ENCODE data around the gene MTA3.
A peak's percentile ranks its signal among the peaks of the same experiment; 100 is the strongest.

The MTA3 gene

DNA sequence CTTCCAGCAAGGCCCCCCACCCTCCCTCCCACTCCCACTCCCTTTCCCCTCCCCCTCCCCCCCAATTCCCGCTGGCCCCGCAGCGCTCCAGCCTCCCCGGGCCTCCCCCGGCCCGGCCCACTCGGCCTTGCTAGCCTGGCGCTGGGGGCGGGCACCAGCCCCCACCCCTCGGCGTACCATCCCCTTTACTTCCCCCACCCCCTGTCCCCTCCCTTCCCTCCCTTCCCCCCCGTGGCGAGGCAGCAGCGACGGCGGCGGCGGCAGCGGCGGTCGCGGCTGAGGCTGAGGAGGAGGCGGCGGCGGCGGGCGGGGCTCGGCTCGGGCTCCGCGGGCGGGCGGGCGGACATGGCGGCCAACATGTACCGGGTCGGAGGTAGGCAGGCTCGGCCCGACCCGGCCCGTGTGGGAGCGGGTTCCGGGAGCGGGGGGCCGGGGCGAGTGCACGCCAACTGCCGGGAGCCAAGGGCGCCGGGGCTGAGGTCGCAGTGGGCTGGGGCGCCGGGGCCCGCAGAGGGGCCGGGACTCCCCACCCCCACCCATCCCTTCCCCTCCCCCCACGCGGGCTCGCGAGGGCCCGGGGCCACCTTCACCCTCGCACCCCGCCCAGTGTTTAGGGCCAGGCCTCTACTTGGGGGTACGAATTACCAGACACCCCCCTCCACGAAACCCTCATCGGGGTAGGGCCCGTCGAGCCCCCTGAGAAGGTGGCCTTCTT is at the start of gene MTA3:
MTA3 (plus strand) TSS at position 232 of the 715 bp plus-strand sequence; CDS start at position 346, 114 bp downstream.
- DNase-seq: peak; percentile 11

DNA sequence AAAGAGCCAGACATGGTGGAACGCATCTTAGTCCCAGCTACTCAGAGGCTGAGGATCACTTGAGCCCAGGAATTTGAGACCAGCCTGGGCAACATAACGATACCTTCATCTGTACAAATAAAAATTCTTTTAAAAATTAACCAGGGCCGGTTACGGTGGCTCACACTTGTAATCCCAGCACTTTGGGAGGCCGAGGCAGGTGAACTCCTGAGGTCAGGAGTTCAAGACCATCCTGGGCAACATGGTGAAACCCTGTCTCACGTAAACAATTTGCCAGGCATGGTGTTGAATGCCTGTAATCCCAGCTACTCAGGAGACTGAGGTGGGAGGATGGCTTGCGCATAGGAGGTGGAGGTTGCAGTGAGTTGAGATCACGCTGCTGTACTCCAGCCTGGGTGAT is 48.8 kb upstream of the MTA3 start:
- no peak for DNase-seq

DNA sequence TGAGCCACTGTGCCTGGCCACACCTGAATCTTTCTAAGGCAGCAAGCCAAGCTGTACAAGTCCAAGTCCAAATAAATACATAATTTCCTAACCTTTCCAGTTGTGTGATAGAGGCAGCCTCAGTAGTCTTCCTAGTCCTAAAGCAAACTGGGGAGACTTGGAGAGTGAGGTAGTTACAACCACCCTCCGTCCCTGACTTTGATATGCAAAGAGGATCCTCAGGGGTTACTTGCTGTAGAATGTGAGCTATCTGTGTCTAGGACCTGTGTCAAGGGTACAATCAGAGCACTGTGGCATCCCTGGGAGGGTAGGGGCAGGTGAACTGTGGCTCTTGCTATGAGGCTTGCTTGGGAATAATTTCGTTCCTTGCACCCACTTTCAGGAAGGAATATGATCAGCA is 46.4 kb upstream of the MTA3 start:
- DNase-seq: no peak

DNA sequence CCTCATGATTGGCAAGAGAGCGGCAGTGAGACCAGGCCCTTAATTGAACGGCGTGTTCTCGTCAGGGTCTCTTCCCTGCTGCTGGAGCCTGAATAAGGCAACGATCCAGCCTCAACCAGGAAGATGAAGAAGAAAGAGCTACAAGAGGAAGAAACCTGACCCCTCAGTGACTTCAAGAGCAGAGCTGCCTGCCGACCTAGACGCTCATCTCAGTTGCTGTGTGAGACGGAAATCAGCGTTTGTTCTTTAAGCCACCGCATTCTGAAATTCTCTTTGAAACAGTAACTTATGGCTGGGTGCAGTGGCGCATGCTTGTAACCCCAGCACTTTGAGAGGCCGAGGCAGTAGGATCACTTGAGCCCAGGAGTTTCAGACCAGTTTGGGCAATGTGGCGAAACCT is 45.1 kb upstream of the MTA3 start:
- no peak for DNase-seq

DNA sequence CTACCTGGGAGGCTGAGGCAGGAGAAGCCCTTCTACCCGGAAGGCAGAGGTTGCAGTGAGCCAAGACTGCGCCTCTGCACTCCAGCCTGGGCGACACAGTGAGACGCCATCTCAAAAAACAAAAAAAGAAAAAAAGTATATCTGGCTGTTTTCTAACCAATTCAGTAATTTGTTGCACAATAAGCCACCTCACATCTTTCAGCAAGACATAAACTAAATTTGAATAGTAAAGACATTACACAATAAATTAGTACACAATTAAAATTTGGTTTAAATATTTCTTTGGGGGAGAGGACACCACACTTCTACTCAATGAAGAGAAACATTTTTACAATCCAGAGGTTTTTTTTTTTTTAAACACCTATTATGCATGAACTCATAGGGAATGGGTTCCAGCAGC is 36.0 kb upstream of the MTA3 start:
- DNase-seq: no peak

DNA sequence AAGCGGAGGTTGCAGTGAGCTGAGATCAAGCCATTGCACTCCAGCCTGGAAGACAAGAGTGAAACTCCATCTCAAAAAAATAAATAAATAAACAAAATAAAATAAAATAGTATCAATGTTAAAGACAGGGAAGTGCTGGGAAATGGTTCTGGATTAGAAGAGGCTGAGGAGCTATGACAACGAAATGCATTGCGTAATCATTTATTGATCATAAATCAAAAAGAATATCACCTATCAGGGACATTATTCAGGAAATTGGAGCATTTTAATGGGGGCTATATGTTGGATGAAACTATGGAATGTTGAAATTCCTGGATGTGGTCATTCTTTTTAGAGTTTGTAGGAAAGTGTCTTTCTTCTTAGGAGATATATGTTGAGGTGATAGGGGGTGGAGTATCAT is 30.9 kb upstream of the MTA3 start:
- DNase-seq: no peak

DNA sequence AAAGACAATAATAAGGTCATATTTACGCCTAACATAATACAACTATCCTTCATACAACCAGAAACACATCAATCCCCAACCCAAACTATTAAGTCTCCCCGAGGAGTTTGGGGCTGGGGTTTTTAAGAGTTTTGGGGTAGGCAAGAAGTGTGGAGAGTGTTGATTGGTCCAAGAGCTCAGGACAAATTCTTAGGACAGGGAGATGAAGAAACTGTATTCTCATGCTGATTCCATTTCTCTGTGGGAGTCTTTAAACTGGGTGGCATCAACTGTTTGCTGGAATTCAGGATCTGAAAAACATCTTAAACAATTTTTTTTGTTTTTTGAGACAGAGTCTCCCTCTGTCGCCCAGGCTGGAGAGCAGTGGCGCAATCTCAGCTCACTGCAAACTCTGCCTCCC is 25.6 kb upstream of the MTA3 start:
- DNase-seq: no peak

DNA sequence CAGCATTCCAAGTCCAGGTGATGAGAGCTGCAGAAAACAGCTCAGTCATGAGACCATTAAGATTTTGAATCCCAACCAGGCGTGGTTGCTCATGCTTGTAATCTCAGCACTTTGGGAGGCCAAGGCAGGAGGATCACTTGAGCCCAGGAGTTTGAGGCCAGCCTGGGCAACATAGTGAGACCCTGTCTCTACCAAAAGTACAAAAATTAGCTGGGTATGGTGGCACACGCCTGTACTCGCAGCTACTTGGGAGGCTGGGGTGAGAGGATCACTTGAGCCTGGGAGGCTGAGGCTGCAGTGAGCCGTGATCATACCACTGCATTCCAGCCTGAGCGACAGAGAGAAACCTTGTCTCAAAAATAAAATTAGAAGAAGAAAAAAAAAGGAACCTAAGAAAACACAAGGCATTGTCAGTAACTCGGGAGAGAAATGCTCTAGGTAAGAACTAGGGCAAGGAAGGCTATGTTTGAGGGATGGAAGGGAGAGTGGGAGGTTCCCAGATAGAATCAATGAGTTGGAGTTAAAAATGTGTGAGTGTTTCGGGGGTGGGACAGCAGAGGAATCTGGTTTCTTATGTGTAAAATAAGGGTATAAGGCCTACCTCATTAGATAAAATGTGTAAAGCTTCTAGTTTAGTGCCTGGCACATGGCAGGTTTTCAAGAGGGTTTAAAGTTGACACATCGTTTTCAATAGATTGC is 23.3 kb upstream of the MTA3 start:
- no peak for DNase-seq

DNA sequence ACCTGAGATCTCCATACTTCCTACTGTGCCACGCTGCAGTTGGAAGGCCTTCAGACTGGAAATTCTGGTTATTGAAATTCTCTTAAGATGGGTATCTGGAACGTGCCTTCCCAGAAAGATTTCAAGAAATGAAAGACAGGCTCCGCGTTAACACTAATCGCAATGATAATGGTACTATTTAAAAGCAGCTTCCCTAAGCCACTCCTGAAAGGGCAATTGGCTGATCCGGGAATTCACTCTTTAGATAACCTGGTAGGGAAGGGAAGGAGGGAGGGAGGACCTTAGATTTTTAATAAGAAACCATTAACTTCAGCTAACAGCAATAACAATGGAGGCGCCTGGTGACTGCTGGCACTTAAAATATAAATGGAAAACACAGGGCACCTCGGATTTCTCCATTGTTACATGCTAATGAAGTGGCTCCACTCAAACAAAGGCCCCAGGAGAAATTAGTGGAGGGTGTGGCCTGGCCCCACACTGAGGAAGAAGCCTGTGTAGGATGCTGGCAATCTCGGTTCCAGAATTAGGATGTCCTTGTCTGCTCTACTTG is 22.5 kb upstream of the MTA3 start:
- no peak for DNase-seq

DNA sequence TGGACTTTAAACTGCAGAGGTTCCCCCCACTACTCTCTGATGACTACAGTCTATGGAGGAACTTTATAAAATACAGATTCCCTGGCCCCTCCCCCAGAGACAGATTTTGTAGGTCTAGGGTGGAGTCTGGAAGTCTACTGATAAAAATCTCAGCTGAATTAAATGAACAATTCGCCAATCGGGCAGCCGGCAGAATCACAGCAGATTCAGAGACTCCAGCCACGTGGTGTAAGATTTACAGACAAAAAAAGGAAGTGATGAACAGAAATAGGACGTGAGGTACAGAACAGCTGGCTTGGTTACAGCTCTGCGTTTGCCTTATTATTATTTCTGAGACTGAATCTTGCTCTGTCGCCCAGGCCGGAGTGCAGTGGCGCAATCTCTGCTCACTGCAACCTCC is 21.4 kb upstream of the MTA3 start:
- DNase-seq: no peak

DNA sequence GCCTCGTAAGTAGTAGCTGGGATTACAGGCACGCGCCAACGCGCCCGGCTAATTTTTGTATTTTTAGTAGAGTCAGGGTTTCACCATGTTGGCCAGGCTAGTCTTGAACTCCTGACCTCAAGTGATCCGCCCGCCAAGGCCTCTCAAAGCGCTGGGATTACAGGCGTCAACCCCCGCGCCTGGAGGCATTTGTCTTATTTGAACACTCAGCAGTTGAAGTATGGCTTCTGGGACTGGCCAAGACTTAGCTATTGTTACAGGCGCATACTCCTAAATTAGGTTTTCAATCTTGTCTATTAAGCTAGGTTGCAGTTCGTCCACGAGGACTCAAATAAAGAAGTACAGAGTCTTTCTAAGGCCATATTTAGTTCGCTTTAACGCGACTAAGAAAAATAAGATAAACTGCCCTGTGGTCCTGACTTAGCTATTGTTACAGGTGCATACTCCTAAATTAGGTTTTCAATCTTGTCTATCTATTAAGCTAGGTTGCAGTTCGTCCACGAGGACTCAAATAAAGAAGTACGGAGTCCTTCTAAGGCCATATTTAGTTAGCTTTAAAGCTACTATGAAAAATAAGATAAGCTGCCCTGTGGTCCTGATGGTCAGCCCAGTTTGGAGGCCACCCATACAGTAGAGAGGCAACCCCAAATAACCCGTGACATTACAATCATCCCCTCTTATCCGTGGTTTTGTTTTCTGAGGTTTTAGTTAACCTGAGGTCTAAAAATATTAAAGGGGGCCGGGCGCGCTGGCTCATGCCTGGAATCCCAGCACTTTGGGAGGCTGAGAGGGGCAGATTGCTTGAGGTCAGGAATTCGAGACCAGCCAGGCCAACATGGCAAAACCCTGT is 20.8 kb upstream of the MTA3 start:
- DNase-seq: no peak

DNA sequence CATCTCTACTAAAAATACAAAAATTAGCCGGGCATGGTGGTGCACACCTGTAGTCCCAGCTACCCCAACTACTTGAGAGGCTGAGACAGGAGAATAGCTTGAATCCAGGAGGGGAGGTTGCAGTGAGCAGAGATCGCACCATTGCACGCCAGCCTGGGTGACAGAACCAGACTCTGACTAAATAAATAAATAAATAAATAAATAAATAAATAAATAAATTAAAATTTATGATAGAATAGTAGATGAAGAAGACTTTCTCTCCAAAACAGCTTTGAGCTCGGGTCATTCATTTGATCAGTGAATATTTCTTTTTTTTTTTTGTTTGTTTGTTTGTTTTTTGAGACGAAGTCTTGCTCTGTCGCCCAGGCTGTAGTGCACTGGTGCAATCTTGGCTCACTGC is 17.6 kb upstream of the MTA3 start:
- DNase-seq: no peak

DNA sequence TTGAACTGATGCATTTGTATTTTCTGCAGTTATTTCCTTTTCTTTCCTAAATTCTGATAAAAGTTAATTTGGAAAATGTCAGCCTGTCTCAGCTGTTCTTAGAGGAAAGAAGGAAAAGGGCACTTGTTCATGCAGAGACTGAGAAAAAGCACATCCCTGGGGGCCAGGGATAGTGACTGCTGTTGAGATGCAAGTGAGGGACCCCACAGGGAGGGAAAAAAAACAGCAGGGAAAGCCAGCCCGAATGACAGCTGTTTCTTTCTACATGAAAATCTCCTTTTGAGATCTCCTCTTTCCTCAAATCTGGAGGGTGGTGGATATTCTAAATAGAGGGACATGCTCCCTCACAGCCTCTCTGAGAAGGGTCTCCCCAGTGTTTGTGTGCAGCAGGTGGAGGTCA is 14.0 kb upstream of the MTA3 start:
- DNase-seq: no peak

DNA sequence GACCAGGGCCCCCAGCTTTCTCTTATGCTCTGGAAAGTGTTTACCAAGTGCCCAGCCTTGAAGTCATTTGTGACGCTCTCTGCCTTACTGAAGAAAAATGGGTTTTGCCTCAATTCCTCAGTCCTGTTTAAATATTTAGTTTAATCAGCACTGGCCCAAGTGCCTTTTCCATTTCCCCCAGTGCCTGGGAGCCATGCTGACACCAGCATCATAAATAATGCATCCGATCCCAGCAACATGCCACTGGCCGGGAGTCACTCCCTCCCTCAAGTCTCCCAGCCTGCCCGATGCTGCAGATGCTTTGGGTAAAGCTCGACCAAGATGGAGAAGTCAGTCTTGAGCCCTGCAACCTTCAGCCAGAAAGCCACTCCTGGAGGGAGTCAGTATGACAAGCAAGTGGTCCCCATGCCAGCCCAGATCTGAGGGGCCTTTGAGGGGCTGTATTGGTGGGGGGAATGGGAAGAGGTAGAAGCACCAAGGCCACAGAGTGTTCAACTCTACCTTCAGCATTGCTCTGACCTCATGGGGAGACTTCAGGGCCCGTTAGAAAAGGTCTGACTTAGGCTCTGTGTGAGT is 12.0 kb upstream of the MTA3 start:
- no peak for DNase-seq

DNA sequence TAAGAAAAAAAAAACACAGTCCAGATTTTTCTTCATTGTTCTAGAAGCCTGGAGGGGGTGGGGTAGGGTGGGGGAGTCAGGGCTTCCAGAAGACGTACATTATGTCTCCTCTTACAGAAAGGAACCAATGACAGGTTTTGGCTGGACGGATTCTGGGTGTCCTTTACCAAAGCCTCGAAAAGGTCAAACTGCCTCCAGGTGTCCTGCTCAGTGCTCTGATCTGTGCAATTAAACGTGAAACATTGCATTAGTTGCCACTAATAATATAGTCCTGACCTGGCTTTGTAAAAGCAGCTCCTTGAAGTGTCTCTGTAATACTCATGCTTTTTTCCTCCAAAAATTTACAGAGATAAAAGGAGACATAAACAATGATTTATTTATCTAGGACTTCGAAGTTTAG is 11.1 kb upstream of the MTA3 start:
- no peak for DNase-seq

DNA sequence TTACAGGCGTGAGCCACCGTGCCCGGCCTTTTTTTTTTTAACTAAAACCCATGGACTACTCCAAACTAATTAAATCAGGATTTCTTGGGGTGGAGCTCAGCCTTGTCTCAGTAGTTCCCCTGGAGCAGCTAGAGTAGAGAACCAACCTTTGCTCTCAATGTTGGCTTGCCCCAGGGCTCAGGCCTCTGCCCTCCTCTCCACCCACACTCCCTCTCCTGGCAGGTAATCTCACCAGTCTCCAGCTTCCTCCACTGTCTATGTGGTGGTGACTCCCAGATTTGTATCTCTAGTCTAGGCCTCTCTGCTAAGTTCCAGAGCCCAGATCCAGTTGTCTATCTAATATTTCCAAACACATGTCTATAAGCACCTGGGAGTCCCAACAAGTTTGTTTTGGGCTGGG is 9.6 kb upstream of the MTA3 start:
- DNase-seq: no peak

DNA sequence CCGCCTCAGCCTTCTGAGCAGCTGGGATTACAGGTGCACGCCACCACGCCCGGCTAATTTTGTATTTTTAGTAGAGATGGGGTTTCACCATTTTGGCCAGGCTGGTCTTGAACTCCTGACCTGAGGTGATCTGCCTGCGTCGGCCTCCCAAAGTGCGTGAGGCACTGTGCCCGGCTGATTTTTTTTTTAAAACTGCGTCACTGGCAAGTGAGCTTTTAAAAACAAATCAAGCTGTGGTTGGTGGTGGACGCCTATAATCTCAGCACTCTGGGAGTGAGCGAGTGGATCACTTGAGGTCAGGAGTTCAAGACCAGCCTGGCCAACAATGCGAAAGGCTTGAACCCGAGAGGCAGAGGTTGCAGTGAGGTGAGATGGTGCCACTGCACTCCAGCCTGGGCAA is 8.3 kb upstream of the MTA3 start:
- peak; percentile 21 for DNase-seq

DNA sequence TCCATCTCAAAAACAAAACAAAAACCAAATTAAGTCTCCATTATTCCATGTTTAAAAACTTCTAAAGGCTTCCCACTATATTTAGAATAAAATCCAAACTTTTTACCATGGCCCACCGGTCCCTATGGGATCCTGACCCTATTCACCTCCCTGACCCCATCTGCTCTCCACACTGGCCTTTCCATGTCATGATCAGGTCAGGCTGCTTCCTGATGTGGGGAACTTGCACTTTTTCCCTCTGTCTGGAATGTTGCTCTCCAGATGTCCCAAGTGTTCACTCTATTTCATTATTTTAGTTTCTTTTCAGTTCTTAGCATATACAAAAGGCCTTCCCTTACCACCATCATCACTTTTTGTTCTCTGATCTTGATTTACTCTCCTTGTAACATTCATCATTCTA is 7.5 kb upstream of the MTA3 start:
- DNase-seq: no peak

DNA sequence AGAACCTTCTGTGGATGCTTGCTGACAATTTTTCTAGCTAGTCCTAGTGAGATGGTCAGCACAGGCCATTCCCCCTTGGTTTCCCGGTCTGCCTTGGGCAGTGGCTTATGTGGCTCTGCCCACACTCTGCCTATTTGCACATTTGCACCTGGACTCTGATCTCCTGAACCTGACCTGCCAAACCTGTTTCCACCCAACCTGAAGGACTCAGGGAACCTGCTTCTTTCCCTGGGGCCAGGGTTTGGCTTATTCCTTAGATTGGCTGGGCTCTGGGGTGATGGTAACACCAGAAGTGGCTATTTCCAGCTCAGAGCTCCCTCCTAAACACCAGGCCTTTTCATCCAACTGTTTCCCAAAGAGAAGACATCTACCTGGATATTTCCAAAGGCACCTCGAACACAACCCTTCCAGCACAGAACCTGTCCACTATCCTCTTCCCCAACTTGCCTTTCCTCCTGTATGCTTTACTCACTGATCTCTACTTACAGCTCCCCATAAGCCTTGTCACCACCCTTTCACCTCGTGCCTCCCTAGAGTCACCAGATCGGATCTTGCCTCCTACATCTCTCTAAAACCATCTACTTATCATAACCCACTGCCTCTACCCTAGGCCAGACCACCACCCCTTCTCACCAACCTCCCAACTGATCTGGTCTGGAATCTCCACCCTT is 5.8 kb upstream of the MTA3 start:
- no peak for DNase-seq

DNA sequence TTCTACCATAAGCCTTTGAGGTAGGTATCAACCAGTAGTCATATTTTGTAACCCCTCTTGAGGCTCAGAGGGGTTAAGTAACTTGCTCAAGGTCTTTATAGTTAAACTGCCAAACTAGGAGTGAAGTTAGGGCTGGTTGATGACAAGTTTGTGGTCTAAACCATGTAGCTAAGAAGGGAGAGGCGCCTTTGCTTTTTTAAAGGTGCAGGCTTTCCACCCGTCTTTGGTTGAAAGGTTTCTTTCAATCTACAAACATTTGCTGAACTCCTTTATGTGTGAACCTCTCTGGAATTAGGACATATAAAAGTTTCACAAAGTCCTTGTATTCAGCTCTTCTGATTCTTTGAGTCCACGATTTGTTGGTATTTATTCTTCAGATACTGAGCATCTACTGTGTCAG is 2.4 kb upstream of the MTA3 start:
- DNase-seq: no peak

DNA sequence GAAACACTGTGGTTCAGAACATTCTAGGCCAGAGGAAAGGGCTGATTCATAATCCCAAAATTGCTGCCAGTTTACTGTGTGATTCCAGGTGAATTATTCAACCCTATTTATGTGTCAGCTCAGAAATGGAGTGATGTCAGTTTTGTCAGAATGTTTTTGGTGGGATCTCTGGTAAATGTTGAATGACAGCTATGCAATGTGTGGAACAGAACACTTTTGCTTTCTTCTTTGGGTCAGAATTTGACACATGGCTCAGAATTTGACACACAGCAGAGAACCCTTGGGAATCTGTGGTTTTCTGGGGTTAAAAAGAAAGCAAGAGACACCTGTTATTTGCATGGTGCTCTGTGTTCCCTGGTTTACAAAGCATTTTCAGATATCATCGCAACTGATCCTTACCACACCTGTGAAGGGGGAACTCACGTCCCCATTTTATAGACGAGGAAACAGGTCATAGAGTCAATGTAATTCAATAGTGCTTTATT is 1.6 kb upstream of the MTA3 start:
- no peak for DNase-seq

DNA sequence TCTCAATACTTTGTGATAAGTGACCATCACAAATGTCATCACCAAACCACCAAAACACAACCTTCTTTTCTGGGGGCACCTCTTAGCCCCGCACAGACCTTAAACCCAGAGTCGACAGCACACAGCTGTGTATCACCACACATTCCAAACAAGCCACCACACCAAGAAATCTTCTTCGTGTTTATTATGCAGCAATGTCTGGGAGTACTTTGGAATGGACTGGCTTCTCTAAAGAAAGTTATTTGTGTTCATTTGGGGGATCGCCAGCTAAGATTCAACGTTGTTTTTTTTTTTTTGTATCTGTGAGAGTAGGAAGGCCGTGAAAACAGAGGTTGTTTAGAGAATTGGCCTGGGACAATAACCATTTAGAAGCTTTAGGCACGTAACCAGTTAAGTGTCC is 1.1 kb upstream of the MTA3 start:
- DNase-seq: no peak
